Measurements from ENCODE around the gene RAG2.

DNA sequence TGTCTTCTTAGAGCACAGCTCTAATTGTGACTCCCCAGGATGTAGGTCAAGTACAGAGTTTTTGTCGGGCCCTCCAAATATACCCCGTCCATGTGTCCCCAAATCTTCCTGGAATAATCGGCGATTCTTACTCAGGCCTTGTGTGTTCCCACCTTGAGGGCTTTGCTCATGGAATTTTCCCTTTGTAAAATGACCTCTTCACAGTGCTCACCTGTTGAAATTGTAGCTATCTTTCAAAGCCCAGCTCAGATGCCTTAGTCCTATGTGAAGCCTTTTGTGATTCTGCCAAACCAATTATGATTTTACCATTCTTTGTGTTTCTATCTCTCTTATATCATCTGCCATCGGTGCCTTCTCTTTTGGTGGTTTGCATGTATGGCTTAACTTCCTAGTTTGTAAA lies 30.1 kb upstream of the RAG2 start:
- TF ChIP-seq, protein P1, sequence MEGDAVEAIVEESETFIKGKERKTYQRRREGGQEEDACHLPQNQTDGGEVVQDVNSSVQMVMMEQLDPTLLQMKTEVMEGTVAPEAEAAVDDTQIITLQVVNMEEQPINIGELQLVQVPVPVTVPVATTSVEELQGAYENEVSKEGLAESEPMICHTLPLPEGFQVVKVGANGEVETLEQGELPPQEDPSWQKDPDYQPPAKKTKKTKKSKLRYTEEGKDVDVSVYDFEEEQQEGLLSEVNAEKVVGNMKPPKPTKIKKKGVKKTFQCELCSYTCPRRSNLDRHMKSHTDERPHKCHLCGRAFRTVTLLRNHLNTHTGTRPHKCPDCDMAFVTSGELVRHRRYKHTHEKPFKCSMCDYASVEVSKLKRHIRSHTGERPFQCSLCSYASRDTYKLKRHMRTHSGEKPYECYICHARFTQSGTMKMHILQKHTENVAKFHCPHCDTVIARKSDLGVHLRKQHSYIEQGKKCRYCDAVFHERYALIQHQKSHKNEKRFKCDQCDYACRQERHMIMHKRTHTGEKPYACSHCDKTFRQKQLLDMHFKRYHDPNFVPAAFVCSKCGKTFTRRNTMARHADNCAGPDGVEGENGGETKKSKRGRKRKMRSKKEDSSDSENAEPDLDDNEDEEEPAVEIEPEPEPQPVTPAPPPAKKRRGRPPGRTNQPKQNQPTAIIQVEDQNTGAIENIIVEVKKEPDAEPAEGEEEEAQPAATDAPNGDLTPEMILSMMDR (IDR thresholded peaks at IDR 0.05; ENCODE audit: poor library complexity) = no peak
- TF ChIP-seq EZH2 (IDR thresholded peaks at IDR 0.05; ENCODE audit: borderline replicate concordance) (no peak), EZH2phosphoT487 (IDR thresholded peaks at IDR 0.05; ENCODE audit: low read depth, severe bottlenecking, unreplicated experiment) (no peak)
